ENCODE results near the gene FASN.

DNA sequence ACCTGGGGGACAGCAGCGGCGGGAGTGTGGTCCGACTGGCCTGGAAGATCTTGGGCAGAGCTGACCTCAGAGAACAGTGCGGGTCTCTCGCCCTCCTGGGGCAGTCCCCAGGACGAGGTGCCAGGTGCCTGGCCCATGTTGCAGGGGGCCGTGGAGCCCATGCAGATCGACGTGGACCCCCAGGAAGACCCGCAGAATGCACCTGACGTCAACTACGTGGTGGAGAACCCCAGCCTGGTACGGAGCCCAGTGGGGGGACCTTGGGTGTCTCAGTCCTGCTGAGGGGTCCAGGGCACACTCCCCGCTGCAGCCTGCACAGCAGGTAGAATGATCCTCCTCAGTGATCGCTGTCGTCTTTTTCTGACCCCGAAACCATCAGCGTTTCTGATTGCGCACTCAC lies 44.9 kb downstream of the FASN start:
- TF ChIP-seq CTCF (IDR thresholded peaks at IDR 0.05), result no peak
- no peak for TF ChIP-seq POLR2A (IDR thresholded peaks at IDR 0.05)
